HEK293 (cell line): ENCODE measurements around the gene S100A14.

Experiments
- CTCF ChIA-PET: fragments of 350-600 bp; formaldehyde crosslinking; extraction: SDS; loops from one replicate; lab custom pipeline; 2021; ENCODE audit warnings: antibody characterized with exemption; lab: Yijun Ruan, JAX
- POLR2A ChIA-PET: fragments of 300-600 bp; formaldehyde crosslinking; extraction: SDS; loops from one replicate; lab custom pipeline; 2020; ENCODE audit warnings: antibody characterized with exemption, inconsistent platforms; lab: Yijun Ruan, JAX
- H3K27ac ChIP-seq: fragments of 200-500 bp; sonication (Bioruptor generic); 2 replicates; pipeline ENCODE4 v1.5.1; 2014; ENCODE audit warnings: low read depth, low read length, control low read depth, inconsistent platforms; ENCODE audit errors: extremely low read depth
- H3K36me3 ChIP-seq, 2 experiments: fragments of 200-500 bp in 1 of 2; sonication (Bioruptor generic) in 1 of 2; 1 replicate in 1 of 2; 2 replicates in 1 of 2; pipeline ENCODE4 v1.5.1; 2014 to 2017; ENCODE audit warnings: inconsistent platforms in 2 of 2, low read length in 2 of 2; ENCODE audit not compliant: control insufficient read depth in 2 of 2, insufficient read depth in 1 of 2
- H3K4me1 ChIP-seq: fragments of 200-500 bp; sonication (Bioruptor generic); 2 replicates; pipeline ENCODE4 v1.5.1; 2014; ENCODE audit warnings: mild to moderate bottlenecking, low read length, inconsistent platforms; ENCODE audit not compliant: control insufficient read depth, insufficient read depth
- H3K4me3 ChIP-seq: 2 replicates; pipeline ENCODE4 v1.5.1; 2011; ENCODE audit warnings: low read depth, mild to moderate bottlenecking, control low read depth, low read length, moderate library complexity
- H3K9me3 ChIP-seq: fragments of 200-500 bp; sonication (Bioruptor generic); 2 replicates; pipeline ENCODE4 v1.5.1; 2014; ENCODE audit warnings: low read depth, low read length, inconsistent platforms; ENCODE audit not compliant: control insufficient read depth, insufficient read depth
- EGR2 ChIP-seq: fragments of 450-650 bp; formaldehyde crosslinking; IDR thresholded peaks from 2 replicates; pipeline ENCODE4 v1.5.1; 2016; ENCODE audit warnings: low read depth, missing biosample characterization, missing genetic modification characterization
- HIC1 ChIP-seq: fragments of 450-650 bp; formaldehyde crosslinking; IDR thresholded peaks from 2 replicates; pipeline ENCODE4 v1.5.1; 2016; ENCODE audit warnings: missing biosample characterization, missing genetic modification characterization
- KLF17 ChIP-seq: fragments of 450-650 bp; formaldehyde crosslinking; IDR thresholded peaks from 2 replicates; pipeline ENCODE4 v1.5.1; 2016; ENCODE audit warnings: missing biosample characterization, missing genetic modification characterization
- KLF9 ChIP-seq: fragments of 450-650 bp; formaldehyde crosslinking; IDR thresholded peaks from 2 replicates; pipeline ENCODE4 v1.5.1; 2016; ENCODE audit warnings: missing biosample characterization, missing genetic modification characterization, low read depth
- SCRT1 ChIP-seq: fragments of 450-650 bp; formaldehyde crosslinking; IDR thresholded peaks from 2 replicates; pipeline ENCODE4 v1.5.1; 2016; ENCODE audit warnings: missing biosample characterization, missing genetic modification characterization, borderline replicate concordance
- SCRT2 ChIP-seq: fragments of 450-650 bp; formaldehyde crosslinking; IDR thresholded peaks from 2 replicates; pipeline ENCODE4 v1.5.1; 2016; ENCODE audit warnings: missing biosample characterization, missing genetic modification characterization
- SP3 ChIP-seq: fragments of 450-650 bp; formaldehyde crosslinking; IDR thresholded peaks from 2 replicates; pipeline ENCODE4 v1.5.1; 2016; ENCODE audit warnings: missing biosample characterization, missing genetic modification characterization
- ZBTB20 ChIP-seq: fragments of 450-650 bp; formaldehyde crosslinking; IDR thresholded peaks from 2 replicates; pipeline ENCODE4 v1.5.1; 2016; ENCODE audit warnings: missing biosample characterization, missing genetic modification characterization
- ZBTB21 ChIP-seq: fragments of 450-650 bp; formaldehyde crosslinking; IDR thresholded peaks from 2 replicates; pipeline ENCODE4 v1.5.1; 2017; ENCODE audit warnings: missing biosample characterization, missing genetic modification characterization
- ZFHX2 ChIP-seq: fragments of 450-650 bp; formaldehyde crosslinking; conservative IDR thresholded peaks from 2 replicates; pipeline ENCODE4 v1.5.1; 2016; ENCODE audit warnings: missing biosample characterization, missing genetic modification characterization
- ZFP3 ChIP-seq: fragments of 450-650 bp; formaldehyde crosslinking; IDR thresholded peaks from 2 replicates; pipeline ENCODE4 v1.5.1; 2016; ENCODE audit warnings: low read depth, missing biosample characterization, missing genetic modification characterization
- ZFP69B ChIP-seq: fragments of 450-650 bp; formaldehyde crosslinking; IDR thresholded peaks from 2 replicates; pipeline ENCODE4 v1.5.1; 2016; ENCODE audit warnings: missing biosample characterization, missing genetic modification characterization
- ZIC2 ChIP-seq: fragments of 450-650 bp; formaldehyde crosslinking; IDR thresholded peaks from 2 replicates; pipeline ENCODE4 v1.5.1; 2016; ENCODE audit warnings: missing biosample characterization, missing genetic modification characterization
- ZNF184 ChIP-seq: fragments of 450-650 bp; IDR thresholded peaks from 2 replicates; pipeline ENCODE4 v1.5.1; 2018; ENCODE audit warnings: missing biosample characterization, mild to moderate bottlenecking, missing genetic modification characterization
- ZNF302 ChIP-seq: fragments of 450-650 bp; formaldehyde crosslinking; IDR thresholded peaks from 2 replicates; pipeline ENCODE4 v1.5.1; 2016; ENCODE audit warnings: missing biosample characterization, missing genetic modification characterization, low read depth
- ZNF335 ChIP-seq: fragments of 450-650 bp; formaldehyde crosslinking; conservative IDR thresholded peaks from 2 replicates; pipeline ENCODE4 v1.5.1; 2016; ENCODE audit warnings: missing biosample characterization, missing genetic modification characterization
- ZNF362 ChIP-seq: fragments of 450-650 bp; formaldehyde crosslinking; IDR thresholded peaks from 2 replicates; pipeline ENCODE4 v1.5.1; 2016; ENCODE audit warnings: missing biosample characterization, missing genetic modification characterization
- ZNF521 ChIP-seq: fragments of 450-650 bp; formaldehyde crosslinking; IDR thresholded peaks from 2 replicates; pipeline ENCODE4 v1.5.1; 2017; ENCODE audit warnings: missing biosample characterization, mild to moderate bottlenecking, missing genetic modification characterization
- ZNF558 ChIP-seq: fragments of 450-650 bp; formaldehyde crosslinking; IDR thresholded peaks from 2 replicates; pipeline ENCODE4 v1.5.1; 2016; ENCODE audit warnings: missing biosample characterization, missing genetic modification characterization
- ZNF600 ChIP-seq: fragments of 450-650 bp; formaldehyde crosslinking; IDR thresholded peaks from 2 replicates; pipeline ENCODE4 v1.5.1; 2016; ENCODE audit warnings: missing biosample characterization, missing genetic modification characterization
- ZNF660 ChIP-seq: fragments of 450-650 bp; IDR thresholded peaks from 2 replicates; pipeline ENCODE4 v1.5.1; 2018; ENCODE audit warnings: missing biosample characterization, mild to moderate bottlenecking, missing genetic modification characterization
- TF ChIP-seq, protein P1 (sequence below): fragments of 450-650 bp; formaldehyde crosslinking; optimal IDR thresholded peaks from 2 replicates; pipeline ENCODE3; 2016; ENCODE audit warnings: missing biosample characterization, mild to moderate bottlenecking, missing genetic modification characterization
- TF ChIP-seq, protein P2 (sequence below): fragments of 450-650 bp; formaldehyde crosslinking; IDR thresholded peaks from 2 replicates; pipeline ENCODE4 v1.5.1; 2016; ENCODE audit warnings: missing biosample characterization, missing genetic modification characterization
- TF ChIP-seq, protein P3 (sequence below): fragments of 450-650 bp; formaldehyde crosslinking; IDR thresholded peaks from 2 replicates; pipeline ENCODE4 v1.5.1; 2016; ENCODE audit warnings: missing biosample characterization, missing genetic modification characterization

S100A14 gene

DNA sequence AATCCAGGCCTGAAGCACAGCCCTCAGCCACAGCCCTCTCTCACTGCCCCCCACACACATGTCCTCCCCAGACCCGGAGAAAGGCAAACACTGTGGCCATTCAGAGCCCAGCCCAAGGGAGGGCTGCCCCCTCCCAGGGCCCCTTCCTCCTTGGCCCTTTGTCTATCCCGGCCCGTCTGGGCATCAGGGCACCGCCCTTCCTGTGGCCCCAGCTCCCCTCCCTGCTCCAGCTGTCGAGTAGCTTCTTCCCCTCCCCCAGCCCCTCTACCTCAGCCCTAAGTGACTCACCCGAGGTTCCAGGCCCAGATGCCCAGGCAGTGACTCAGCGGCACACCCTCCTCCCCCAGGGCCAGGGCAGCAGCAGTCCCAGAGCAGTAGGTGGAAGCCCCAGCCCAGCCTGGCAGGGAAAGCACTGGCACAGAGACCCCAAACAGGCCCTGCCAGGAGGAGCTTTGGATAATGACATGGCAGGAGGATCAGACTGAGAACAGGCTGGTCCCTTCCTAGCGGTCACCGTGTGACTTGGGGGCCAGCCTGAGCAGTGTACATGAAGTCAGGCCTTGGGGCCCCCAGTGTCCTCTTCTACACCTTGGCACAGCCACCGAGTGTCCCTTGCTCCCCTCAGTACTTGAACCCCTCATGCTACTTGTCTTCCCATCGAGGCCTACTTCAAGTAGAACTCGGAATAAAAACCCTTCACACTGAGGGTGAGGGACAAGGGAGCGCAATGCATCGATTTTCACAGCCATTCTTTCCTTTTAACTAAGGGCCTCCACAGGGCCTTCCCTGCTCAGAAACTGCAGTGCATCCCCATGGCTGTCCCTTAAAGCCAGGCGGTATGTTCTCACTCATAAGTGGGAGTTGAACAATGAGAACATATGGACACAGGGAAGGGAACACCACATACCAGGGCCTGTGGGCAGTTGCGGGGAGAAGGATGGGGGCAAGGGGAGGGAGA lies 49.4 kb downstream of the S100A14 start (continued):
- TF ChIP-seq, protein P1, sequence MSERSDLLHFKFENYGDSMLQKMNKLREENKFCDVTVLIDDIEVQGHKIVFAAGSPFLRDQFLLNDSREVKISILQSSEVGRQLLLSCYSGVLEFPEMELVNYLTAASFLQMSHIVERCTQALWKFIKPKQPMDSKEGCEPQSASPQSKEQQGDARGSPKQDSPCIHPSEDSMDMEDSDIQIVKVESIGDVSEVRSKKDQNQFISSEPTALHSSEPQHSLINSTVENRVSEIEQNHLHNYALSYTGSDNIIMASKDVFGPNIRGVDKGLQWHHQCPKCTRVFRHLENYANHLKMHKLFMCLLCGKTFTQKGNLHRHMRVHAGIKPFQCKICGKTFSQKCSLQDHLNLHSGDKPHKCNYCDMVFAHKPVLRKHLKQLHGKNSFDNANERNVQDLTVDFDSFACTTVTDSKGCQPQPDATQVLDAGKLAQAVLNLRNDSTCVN = peak; percentile 27

DNA sequence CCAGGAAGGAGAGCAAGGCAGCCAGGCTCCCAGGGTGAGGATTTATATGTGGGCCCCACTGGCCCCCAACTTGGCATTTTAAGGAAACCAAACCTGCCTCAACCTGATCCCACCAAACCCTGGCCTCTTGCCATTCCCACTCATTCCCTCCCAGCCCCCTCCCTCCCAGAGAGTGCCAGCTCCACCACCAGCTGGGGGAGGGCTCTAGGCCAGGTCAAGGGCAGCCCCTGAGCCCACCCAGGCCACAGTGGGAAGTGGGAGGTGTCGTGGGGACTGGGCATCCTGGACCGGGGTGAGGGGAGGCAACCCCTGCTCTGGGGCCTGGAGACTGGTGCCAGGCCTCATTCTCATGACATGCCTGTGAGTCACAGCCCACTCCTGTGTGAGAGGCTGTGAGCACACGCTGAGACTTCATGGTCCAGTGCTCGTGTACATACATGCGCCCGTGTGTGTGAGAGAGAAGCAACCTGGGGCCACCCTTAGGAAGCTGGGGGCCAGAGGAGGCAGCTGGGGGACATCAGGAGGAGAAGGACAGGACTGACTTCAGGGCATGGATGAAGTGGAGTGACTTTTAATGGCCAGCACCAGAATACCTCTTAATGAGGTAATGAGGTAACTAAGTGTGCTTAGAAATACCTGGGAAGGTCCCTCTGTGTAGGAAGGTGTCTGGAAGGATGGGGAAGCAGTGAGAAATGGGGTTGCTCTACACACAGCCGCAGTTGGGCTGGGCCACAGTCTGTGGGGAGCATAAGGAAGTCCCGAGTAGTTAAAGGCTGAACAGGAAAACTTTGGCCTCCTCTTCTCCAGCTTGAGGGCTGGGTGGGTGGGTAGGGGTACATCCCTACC lies 50.4 kb downstream of the S100A14 start, which contains the start of gene S100A2:
Gene S100A2, minus strand, starts transcription at position 316 of the 846 bp plus-strand sequence. CDS start 1,967 bp downstream, outside the sequence.
- Histone ChIP-seq H3K36me3 (no peaks in the 10 kb centered on the region), H3K9me3 (no peaks in the 10 kb centered on the region), H3K4me1 (peaks cover 7% of the 10 kb centered on the region), H3K4me3 (no peak within 1 kb of the TSS), H3K27ac (peak within 1 kb of the TSS; percentile 77)
- ChIA-PET POLR2A (interaction anchor here (0.8 to 1.9 kb wide), 17 partner anchors 12 to 425 kb away, joined by 3 to 27 read pairs (median 5); partner anchors contain the start of genes CHTOP, INTS3, RPS27 and S100A13), CTCF (interaction anchor here (0.6 to 3.1 kb wide), 8 partner anchors 11 to 90 kb away, joined by 3 to 28 read pairs (median 5); partner anchors contain the start of gene S100A13)
- peak; percentile 66 for TF ChIP-seq SP3 (tag by site-specific recombination)
- peak; percentile 28; the same call in 1 of the 2 replicates for TF ChIP-seq EGR2 (tag by site-specific recombination)
- 0 out of 2 replicates have a peak, but pooled peaks have one; percentile 9 for TF ChIP-seq ZNF558
- TF ChIP-seq ZNF521 (tag by site-specific recombination) = no peak
- TF ChIP-seq, protein P2, sequence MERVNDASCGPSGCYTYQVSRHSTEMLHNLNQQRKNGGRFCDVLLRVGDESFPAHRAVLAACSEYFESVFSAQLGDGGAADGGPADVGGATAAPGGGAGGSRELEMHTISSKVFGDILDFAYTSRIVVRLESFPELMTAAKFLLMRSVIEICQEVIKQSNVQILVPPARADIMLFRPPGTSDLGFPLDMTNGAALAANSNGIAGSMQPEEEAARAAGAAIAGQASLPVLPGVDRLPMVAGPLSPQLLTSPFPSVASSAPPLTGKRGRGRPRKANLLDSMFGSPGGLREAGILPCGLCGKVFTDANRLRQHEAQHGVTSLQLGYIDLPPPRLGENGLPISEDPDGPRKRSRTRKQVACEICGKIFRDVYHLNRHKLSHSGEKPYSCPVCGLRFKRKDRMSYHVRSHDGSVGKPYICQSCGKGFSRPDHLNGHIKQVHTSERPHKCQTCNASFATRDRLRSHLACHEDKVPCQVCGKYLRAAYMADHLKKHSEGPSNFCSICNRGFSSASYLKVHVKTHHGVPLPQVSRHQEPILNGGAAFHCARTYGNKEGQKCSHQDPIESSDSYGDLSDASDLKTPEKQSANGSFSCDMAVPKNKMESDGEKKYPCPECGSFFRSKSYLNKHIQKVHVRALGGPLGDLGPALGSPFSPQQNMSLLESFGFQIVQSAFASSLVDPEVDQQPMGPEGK (tag by site-specific recombination) = peak; percentile 78
- TF ChIP-seq, protein P3, sequence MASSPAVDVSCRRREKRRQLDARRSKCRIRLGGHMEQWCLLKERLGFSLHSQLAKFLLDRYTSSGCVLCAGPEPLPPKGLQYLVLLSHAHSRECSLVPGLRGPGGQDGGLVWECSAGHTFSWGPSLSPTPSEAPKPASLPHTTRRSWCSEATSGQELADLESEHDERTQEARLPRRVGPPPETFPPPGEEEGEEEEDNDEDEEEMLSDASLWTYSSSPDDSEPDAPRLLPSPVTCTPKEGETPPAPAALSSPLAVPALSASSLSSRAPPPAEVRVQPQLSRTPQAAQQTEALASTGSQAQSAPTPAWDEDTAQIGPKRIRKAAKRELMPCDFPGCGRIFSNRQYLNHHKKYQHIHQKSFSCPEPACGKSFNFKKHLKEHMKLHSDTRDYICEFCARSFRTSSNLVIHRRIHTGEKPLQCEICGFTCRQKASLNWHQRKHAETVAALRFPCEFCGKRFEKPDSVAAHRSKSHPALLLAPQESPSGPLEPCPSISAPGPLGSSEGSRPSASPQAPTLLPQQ = peak; percentile 100
- TF ChIP-seq ZBTB21 (tag by site-specific recombination) = peak; percentile 72
- TF ChIP-seq ZNF362 (tag by site-specific recombination) = no peak
- no peak for TF ChIP-seq ZFP3 (tag by site-specific recombination)
- peak; percentile 32 for TF ChIP-seq ZBTB20 (tag by site-specific recombination)
- peak; percentile 40 for TF ChIP-seq ZNF335 (tag by site-specific recombination)
- TF ChIP-seq HIC1 = peak; percentile 84
- TF ChIP-seq ZNF184 (tag by site-specific recombination) = no peak
- TF ChIP-seq ZNF600 (tag by site-specific recombination) = peak; percentile 31; the same call in 1 of the 2 replicates
- TF ChIP-seq SCRT1 (tag by site-specific recombination) = no peak
- peak; percentile 27 for TF ChIP-seq ZNF660 (tag by site-specific recombination)
- peak; percentile 99 for TF ChIP-seq ZFP69B (tag by site-specific recombination)
- TF ChIP-seq ZNF302 (tag by site-specific recombination) = no peak
- TF ChIP-seq KLF17 (tag by site-specific recombination) = peak; percentile 73; the same call in 1 of the 2 replicates
- peak; percentile 80 for TF ChIP-seq ZIC2
- 0 out of 2 replicates have a peak, but pooled peaks have one; percentile 17 for TF ChIP-seq SCRT2
- peak; percentile 73 for TF ChIP-seq ZFHX2
- TF ChIP-seq KLF9 (tag by site-specific recombination) = 0 out of 2 replicates have a peak, but pooled peaks have one; percentile 17
